Measurements from ENCODE around the gene PLA2G4D.

- TF ChIP-seq EZH2 (IDR thresholded peaks at IDR 0.05; ENCODE audit: low read depth, unreplicated experiment) (no peak), CTCF (conservative IDR thresholded peaks at IDR 0.05; ENCODE audit: low read depth in 2 of 2) (no peak), POLR2AphosphoS5 (IDR thresholded peaks at IDR 0.05; ENCODE audit: low read depth) (no peak), CREB1 (CRISPR knock-in tag; IDR thresholded peaks at IDR 0.05; ENCODE audit: low read depth) (no peak), ZNF462 (CRISPR knock-in tag; IDR thresholded peaks at IDR 0.05) (no peak), ETS1 (IDR thresholded peaks at IDR 0.05) (no peak), JUNB (IDR thresholded peaks at IDR 0.05; ENCODE audit: unreplicated experiment) (no peak)
Measured at GRCh38 chr15:42036112-42036905, 58.1 kb downstream of the PLA2G4D start.
